Transverse colon (tissue), 4 donors: ENCODE results near the gene SLC22A4. TPM values are rescaled to one million over a fixed set of nuclear protein-coding genes. Genes with fewer than 3 reads are reported as not detected.

Experiments
- DNase-seq: peaks from one replicate; pipeline ENCODE4 v3.0.0-alpha.2; 2019
- H3K27ac ChIP-seq, 4 donors: fragments of 200-600 bp; sonication (generic); 2 replicates each; pipeline ENCODE4 v1.5.1; 2016 to 2018; ENCODE audit warnings: inconsistent platforms in 4 of 4
- H3K27me3 ChIP-seq: fragments of 200-600 bp; sonication (generic); 2 replicates; pipeline ENCODE4 v1.5.1; 2017; ENCODE audit warnings: inconsistent platforms
- H3K36me3 ChIP-seq, 4 donors: fragments of 200-600 bp; sonication (generic); 2 replicates each; pipeline ENCODE4 v1.5.1; 2017 to 2019; ENCODE audit warnings: inconsistent platforms in 4 of 4
- H3K4me1 ChIP-seq, 4 donors: fragments of 200-600 bp; sonication (generic); 2 replicates each; pipeline ENCODE4 v1.5.1; 2017 to 2020; ENCODE audit warnings: inconsistent platforms in 4 of 4
- H3K4me3 ChIP-seq, 4 donors: fragments of 200-600 bp; sonication (generic); 1 replicate in 1 of 4; 2 replicates in 3 of 4; pipeline versions ENCODE4 v1.5.1 to v1.6.1; 2017 to 2019; ENCODE audit warnings: inconsistent platforms in 4 of 4
- H3K9me3 ChIP-seq, 2 donors: fragments of 200-600 bp; sonication (generic); 2 replicates each; pipeline ENCODE4 v1.5.1; 2017 to 2019; ENCODE audit warnings: inconsistent platforms in 2 of 2
- EP300 ChIP-seq: sonication (generic); formaldehyde crosslinking; IDR thresholded peaks from one replicate; pipeline ENCODE4 v1.6.1; 2017; ENCODE audit warnings: antibody characterized with exemption, low read depth
- POLR2A ChIP-seq: fragments of 450-650 bp; IDR thresholded peaks from one replicate; pipeline ENCODE4 v1.6.1; 2016; ENCODE audit warnings: antibody characterized with exemption, mild to moderate bottlenecking, moderate library complexity
- POLR2AphosphoS5 ChIP-seq, 3 donors: sonication (generic); formaldehyde crosslinking; IDR thresholded peaks; one replicate each; pipeline ENCODE4 v1.6.1; 2016; ENCODE audit warnings: antibody characterized with exemption in 3 of 3
- WGBS, 2 donors: methylation state at CpG; one replicate each; pipeline ENCODE4 v1.1.5; 2018; ENCODE audit warnings: low coverage in 1 of 2; 5-methylcytosine and 5-hydroxymethylcytosine counted together
- in situ Hi-C, 4 donors: fragments of 200-750 bp; cut with MboI; loops; one replicate each; pipeline versions ENCODE4 v1.15.0 to v1.15.1; 2017; ENCODE audit warnings: low sequenced_read_pairs in 3 of 4, low pct_ligation_motif_present in 1 of 4, low pct_unique_long_range_greater_than_20kb in 1 of 4
- intact Hi-C: fragments of 100-400 bp; cut with DNase I; formaldehyde crosslinking; loops from one replicate; pipeline ENCODE4 v1.15.1; 2023; ENCODE audit warnings: low total_unique reads
- total RNA-seq, 4 donors: library from RNA; depleted of rRNA; stranded (reverse); fragments of >200 nt; gene quantifications; one replicate each; pipeline ENCODE4 v1.1.0, GENCODE V29; 2016
- TF ChIP-seq, protein P1 (sequence below), 5 experiments: fragments of 200-600 bp in 3 of 5; fragments of 450-650 bp in 2 of 5; sonication (generic) in 3 of 5; IDR thresholded peaks; 1 replicate in 2 of 5; 2 replicates in 3 of 5; pipeline ENCODE4 v1.5.1; 2016 to 2017; ENCODE audit warnings: antibody characterized with exemption in 5 of 5, inconsistent platforms in 3 of 5, mild to moderate bottlenecking in 2 of 5, moderate library complexity in 1 of 5

SLC22A4 gene
- total RNA-seq, 4 donors from 2014 or later = 1.6 to 48.3 (median 14.5) TPM; not detected in 1

- H3K9me3 ChIP-seq = no peaks in the 10 kb centered on the region
- intact Hi-C loops = no loop called here
- H3K27ac ChIP-seq = peak overlapping the region; percentile 87 to 97 (median 94)
- WGBS, 2 donors = 67% methylated on average over 6 of the region's 7 CpGs; no CpG with 5 or more reads in 1 of the 2 donors
- in situ Hi-C loops = loop anchor here in 1 of 4 donors (25.0 kb wide), 1 partner anchor 274 kb away; the partner anchor contains the start of gene IL5
- TF ChIP-seq EP300 (no peak), POLR2AphosphoS5 (IDR thresholded peaks at IDR 0.05) (no peak), POLR2A (no peak)
- TF ChIP-seq, protein P1, sequence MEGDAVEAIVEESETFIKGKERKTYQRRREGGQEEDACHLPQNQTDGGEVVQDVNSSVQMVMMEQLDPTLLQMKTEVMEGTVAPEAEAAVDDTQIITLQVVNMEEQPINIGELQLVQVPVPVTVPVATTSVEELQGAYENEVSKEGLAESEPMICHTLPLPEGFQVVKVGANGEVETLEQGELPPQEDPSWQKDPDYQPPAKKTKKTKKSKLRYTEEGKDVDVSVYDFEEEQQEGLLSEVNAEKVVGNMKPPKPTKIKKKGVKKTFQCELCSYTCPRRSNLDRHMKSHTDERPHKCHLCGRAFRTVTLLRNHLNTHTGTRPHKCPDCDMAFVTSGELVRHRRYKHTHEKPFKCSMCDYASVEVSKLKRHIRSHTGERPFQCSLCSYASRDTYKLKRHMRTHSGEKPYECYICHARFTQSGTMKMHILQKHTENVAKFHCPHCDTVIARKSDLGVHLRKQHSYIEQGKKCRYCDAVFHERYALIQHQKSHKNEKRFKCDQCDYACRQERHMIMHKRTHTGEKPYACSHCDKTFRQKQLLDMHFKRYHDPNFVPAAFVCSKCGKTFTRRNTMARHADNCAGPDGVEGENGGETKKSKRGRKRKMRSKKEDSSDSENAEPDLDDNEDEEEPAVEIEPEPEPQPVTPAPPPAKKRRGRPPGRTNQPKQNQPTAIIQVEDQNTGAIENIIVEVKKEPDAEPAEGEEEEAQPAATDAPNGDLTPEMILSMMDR (IDR thresholded peaks at IDR 0.05) = no peak
- DNase-seq = peak; percentile 37
- H3K36me3 ChIP-seq = no peaks in the 10 kb centered on the region
- peaks cover 33 to 71% (median 58%) of the 10 kb centered on the region in 4 donors for H3K4me1 ChIP-seq
- H3K27me3 ChIP-seq = no peaks in the 10 kb centered on the region
- no peak overlapping the region for H3K4me3 ChIP-seq
Measured at GRCh38 chr5:132263548-132264261, 30.5 kb upstream of the SLC22A4 start.

- Histone ChIP-seq H3K9me3 (no peaks in the 10 kb centered on the region), H3K4me1 (peaks cover 33 to 72% (median 55%) of the 10 kb centered on the region in 4 donors), H3K36me3 (no peaks in the 10 kb centered on the region), H3K4me3 (no peak overlapping the region), H3K27ac (peak overlapping the region; percentile 87 to 97 (median 94)), H3K27me3 (no peaks in the 10 kb centered on the region)
- in situ Hi-C loops = loop anchor here in 1 of 4 donors (25.0 kb wide), 1 partner anchor 273 kb away; the partner anchor contains the start of gene IL5
- no peak for TF ChIP-seq POLR2A
- TF ChIP-seq, protein P1 (IDR thresholded peaks at IDR 0.05) = no peak
- no peak for TF ChIP-seq EP300
- TF ChIP-seq POLR2AphosphoS5 (IDR thresholded peaks at IDR 0.05) = no peak
- WGBS, 2 donors = 51% methylated on average over 4 of the region's 4 CpGs; no CpG with 5 or more reads in 1 of the 2 donors
- no peak for DNase-seq
- intact Hi-C loops = no loop called here
Measured at GRCh38 chr5:132264546-132265335, 29.5 kb upstream of the SLC22A4 start.

GRCh38 chr5:132265336-132266030 is 28.7 kb upstream of the SLC22A4 start:
- Histone ChIP-seq H3K36me3 (no peaks in the 10 kb centered on the region), H3K4me1 (peaks cover 33 to 70% (median 51%) of the 10 kb centered on the region in 4 donors), H3K9me3 (no peaks in the 10 kb centered on the region), H3K27me3 (no peaks in the 10 kb centered on the region), H3K27ac (peak overlapping the region; percentile 87 to 97 (median 94)), H3K4me3 (no peak overlapping the region)
- intact Hi-C loops (no loop called here), in situ Hi-C loops (loop anchor here in 1 of 4 donors (25.0 kb wide), 1 partner anchor 272 kb away; the partner anchor contains the start of gene IL5)
- 35% methylated on average over 8 of the region's 8 CpGs; no CpG with 5 or more reads in 1 of the 2 donors for WGBS, 2 donors
- peak; percentile 73 for DNase-seq
- peak; percentile 53 for TF ChIP-seq EP300
- peak; percentile 79 to 87 (median 85) for TF ChIP-seq POLR2AphosphoS5 (IDR thresholded peaks at IDR 0.05)
- no peak for TF ChIP-seq POLR2A

- Histone ChIP-seq H3K27ac (peak overlapping the region; percentile 87 to 97 (median 94)), H3K4me3 (no peak overlapping the region), H3K9me3 (no peaks in the 10 kb centered on the region), H3K27me3 (no peaks in the 10 kb centered on the region), H3K36me3 (no peaks in the 10 kb centered on the region), H3K4me1 (peaks cover 27 to 63% (median 44%) of the 10 kb centered on the region in 4 donors)
- in situ Hi-C loops = loop anchor here in 1 of 4 donors (25.0 kb wide), 1 partner anchor 271 kb away; the partner anchor contains the start of gene IL5
- DNase-seq = no peak
- no peak for TF ChIP-seq POLR2AphosphoS5 (IDR thresholded peaks at IDR 0.05)
- TF ChIP-seq POLR2A = no peak
- no peak for TF ChIP-seq EP300
- TF ChIP-seq, protein P1 (IDR thresholded peaks at IDR 0.05) = no peak
- intact Hi-C loops = no loop called here
- 69% methylated on average over 7 of the region's 7 CpGs; no CpG with 5 or more reads in 1 of the 2 donors for WGBS, 2 donors
Measured at GRCh38 chr5:132266031-132266835, 28.0 kb upstream of the SLC22A4 start.
